ENCODE measurements around the gene PTPRK.

PTPRK gene

DNA sequence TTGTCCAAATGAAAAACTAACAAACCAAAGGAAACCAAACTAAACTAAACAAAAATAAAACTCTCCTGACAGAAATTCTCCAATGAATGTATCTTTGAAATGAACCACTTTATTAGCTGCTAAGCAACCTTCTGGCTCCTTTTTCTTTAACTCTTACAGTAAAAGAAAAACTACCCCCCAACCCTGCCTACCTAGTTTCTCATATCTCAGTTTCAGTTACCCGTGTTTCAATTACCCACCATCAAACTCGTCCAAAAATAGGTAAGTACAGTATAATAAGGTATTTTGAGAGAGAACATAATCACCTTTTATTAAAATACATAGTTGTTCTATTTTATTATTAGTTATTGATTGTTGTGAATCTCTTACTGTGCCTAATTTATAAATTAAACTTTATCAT, 442.1 kb downstream of the PTPRK start:
- H3K36me3 ChIP-seq (ENCODE audit: control insufficient read depth, insufficient read depth, low read length), result no peaks in the 10 kb centered on the region
- H3K4me3 ChIP-seq (replicated peaks; ENCODE audit: low read depth, low read length), result no peak overlapping the region
- no peaks in the 10 kb centered on the region for H3K27me3 ChIP-seq (replicated peaks; ENCODE audit: control insufficient read depth, insufficient read depth, low read length)
- TF ChIP-seq, protein P1, sequence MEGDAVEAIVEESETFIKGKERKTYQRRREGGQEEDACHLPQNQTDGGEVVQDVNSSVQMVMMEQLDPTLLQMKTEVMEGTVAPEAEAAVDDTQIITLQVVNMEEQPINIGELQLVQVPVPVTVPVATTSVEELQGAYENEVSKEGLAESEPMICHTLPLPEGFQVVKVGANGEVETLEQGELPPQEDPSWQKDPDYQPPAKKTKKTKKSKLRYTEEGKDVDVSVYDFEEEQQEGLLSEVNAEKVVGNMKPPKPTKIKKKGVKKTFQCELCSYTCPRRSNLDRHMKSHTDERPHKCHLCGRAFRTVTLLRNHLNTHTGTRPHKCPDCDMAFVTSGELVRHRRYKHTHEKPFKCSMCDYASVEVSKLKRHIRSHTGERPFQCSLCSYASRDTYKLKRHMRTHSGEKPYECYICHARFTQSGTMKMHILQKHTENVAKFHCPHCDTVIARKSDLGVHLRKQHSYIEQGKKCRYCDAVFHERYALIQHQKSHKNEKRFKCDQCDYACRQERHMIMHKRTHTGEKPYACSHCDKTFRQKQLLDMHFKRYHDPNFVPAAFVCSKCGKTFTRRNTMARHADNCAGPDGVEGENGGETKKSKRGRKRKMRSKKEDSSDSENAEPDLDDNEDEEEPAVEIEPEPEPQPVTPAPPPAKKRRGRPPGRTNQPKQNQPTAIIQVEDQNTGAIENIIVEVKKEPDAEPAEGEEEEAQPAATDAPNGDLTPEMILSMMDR (IDR thresholded peaks at IDR 0.05; ENCODE audit: insufficient read depth, low read length, poor library complexity, severe bottlenecking), result no peak
- no peak for DNase-seq (ENCODE audit: extremely low read depth, insufficient read length)

DNA sequence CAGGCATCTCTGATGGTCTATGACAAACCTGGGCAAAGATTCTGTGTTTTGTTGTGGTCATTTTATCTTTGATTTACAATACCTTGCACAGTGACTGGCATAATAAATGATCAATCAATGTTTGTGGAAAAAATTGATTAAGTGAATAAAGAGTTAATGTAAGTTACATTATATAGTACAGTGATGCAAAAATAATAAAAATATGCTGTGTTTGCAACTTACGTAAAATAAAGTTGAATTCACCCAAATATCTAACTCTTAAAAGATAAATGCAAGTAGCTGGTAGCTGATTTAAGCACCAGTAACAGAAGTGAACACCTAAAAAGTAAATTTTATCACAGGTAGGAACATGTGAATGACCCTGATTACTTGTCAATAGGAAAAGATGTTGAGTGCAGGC, 443.6 kb downstream of the PTPRK start:
- H3K36me3 ChIP-seq (ENCODE audit: control insufficient read depth, insufficient read depth, low read length), result no peaks in the 10 kb centered on the region
- no peak for DNase-seq (ENCODE audit: extremely low read depth, insufficient read length)
- TF ChIP-seq, protein P1 (IDR thresholded peaks at IDR 0.05; ENCODE audit: insufficient read depth, low read length, poor library complexity, severe bottlenecking), result no peak
- H3K4me3 ChIP-seq (replicated peaks; ENCODE audit: low read depth, low read length), result no peak overlapping the region
- no peaks in the 10 kb centered on the region for H3K27me3 ChIP-seq (replicated peaks; ENCODE audit: control insufficient read depth, insufficient read depth, low read length)

DNA sequence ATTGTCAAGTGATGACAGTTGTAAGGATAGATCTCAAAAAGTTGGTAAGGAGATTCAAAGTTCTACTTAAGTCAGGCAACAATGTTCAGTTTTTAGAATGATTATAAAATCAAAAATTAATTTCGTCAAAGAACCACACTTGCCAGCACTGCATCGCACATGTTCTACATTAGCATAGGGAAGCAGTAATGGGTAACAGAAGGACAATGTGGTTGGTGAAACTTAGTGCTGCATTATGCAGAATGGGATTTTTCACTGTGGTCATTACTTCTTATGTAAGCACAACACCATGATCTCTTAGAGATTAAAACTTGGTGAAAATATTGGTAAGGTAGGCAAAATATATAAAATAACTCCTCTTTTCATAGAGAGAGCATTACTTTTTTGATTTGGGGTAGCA, 445.8 kb downstream of the PTPRK start:
- TF ChIP-seq, protein P1 (IDR thresholded peaks at IDR 0.05; ENCODE audit: insufficient read depth, low read length, poor library complexity, severe bottlenecking), result no peak
- DNase-seq (ENCODE audit: extremely low read depth, insufficient read length), result no peak
- no peaks in the 10 kb centered on the region for H3K27me3 ChIP-seq (replicated peaks; ENCODE audit: control insufficient read depth, insufficient read depth, low read length)
- no peak overlapping the region for H3K4me3 ChIP-seq (replicated peaks; ENCODE audit: low read depth, low read length)
- H3K36me3 ChIP-seq (ENCODE audit: control insufficient read depth, insufficient read depth, low read length), result no peaks in the 10 kb centered on the region

DNA sequence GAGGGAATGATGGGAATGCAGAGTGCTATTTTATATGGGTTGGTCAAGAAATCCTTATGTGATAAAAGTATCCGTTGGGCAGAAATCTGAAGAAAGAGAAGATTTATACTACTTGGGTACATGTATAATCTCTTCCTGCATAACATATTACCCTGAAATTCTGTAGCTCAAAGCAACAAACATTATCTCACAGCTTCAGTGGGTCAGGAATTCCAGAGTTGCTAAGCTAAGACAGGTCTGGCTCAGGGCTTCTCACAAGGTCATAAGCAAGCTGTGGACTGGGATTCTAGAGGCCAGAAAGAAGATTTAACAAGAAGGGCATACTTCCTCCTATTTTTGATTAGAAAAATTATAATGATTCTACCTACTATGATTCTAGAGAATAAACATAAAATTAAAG, 447.0 kb downstream of the PTPRK start:
- TF ChIP-seq, protein P1 (IDR thresholded peaks at IDR 0.05; ENCODE audit: insufficient read depth, low read length, poor library complexity, severe bottlenecking), result no peak
- no peaks in the 10 kb centered on the region for H3K27me3 ChIP-seq (replicated peaks; ENCODE audit: control insufficient read depth, insufficient read depth, low read length)
- DNase-seq (ENCODE audit: extremely low read depth, insufficient read length), result no peak
- no peaks in the 10 kb centered on the region for H3K36me3 ChIP-seq (ENCODE audit: control insufficient read depth, insufficient read depth, low read length)
- no peak overlapping the region for H3K4me3 ChIP-seq (replicated peaks; ENCODE audit: low read depth, low read length)

DNA sequence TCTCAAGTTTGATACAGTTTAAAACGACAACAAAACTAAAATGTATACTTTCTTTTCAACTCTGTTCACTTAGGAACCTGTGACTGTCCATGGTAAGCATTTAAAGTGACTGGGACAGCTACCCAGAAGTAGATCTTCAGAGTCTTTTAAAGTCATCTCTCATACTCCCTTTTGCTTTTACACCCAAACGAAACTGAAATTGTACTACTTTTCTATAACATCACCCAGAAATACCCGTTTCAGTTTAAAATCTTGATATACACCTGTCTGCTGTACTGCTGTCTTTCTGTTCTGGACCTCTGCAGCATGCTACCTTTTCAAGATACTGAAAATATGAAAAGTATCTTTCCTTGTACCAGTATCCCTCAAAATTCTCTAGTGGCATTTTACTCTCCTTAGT, 449.2 kb downstream of the PTPRK start:
- Histone ChIP-seq H3K27me3 (replicated peaks; ENCODE audit: control insufficient read depth, insufficient read depth, low read length) (no peaks in the 10 kb centered on the region), H3K4me3 (replicated peaks; ENCODE audit: low read depth, low read length) (no peak overlapping the region; the same call in 1 of the 2 replicates), H3K36me3 (ENCODE audit: control insufficient read depth, insufficient read depth, low read length) (no peaks in the 10 kb centered on the region)
- DNase-seq (ENCODE audit: extremely low read depth, insufficient read length), result peak; percentile 3
- TF ChIP-seq, protein P1 (IDR thresholded peaks at IDR 0.05; ENCODE audit: insufficient read depth, low read length, poor library complexity, severe bottlenecking), result no peak

DNA sequence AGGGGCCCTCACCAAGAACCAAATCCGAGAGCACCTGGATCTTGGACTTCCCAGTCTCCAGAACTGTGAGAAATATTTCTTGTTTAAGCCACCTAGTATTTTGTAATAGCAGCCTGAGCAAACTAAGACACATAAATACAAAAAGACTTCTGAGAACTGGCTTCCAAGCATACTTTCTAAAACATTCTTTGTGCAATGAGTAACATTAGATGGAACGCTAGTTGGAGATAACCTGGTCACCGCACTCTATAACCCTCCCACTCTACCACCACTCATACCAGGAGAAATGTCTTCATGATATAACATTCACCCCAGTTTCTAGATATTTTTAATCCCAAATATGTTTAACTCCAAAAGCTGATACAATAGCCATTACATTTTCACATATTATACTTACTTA, 450.0 kb downstream of the PTPRK start:
- TF ChIP-seq, protein P1 (IDR thresholded peaks at IDR 0.05; ENCODE audit: insufficient read depth, low read length, poor library complexity, severe bottlenecking), result no peak
- H3K27me3 ChIP-seq (replicated peaks; ENCODE audit: control insufficient read depth, insufficient read depth, low read length), result no peaks in the 10 kb centered on the region
- H3K4me3 ChIP-seq (replicated peaks; ENCODE audit: low read depth, low read length), result no peak overlapping the region
- DNase-seq (ENCODE audit: extremely low read depth, insufficient read length), result no peak
- H3K36me3 ChIP-seq (ENCODE audit: control insufficient read depth, insufficient read depth, low read length), result no peaks in the 10 kb centered on the region
